ENCODE data around the gene PLPP6.

DNA sequence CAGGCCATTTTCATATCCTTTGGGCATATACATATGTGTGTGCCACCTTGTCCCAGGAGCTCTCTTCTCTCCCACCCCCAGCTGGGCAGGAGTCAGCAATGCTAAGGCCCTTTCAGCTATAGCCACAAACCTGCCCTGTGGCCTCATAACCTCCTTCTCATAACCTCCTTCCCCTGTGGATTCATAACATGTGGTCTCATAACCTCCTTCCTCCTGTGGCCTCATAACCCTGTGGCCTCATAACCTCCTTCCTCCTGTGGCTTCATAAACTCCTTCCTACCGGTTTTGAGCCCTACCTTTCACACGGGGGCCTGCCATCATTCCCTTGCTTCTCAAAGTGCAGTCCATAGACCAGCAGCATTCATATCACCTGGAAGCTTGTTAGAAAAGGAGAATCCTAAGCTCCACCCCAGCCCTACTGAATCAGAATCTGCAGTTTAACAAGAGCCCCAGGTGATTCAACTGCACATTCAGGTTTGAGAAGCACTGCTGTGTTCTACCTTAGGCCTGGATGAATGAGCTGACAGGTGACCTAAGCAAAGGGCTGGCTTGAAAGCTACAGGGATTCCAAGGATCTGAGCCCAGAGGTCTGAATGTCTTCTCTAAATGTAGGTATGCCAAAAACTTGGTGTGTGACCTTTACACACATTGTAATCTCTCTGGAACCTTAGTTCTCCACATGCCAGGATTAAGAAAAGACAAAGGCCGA, 41.9 kb upstream of the PLPP6 start:
- TF ChIP-seq, protein P1, sequence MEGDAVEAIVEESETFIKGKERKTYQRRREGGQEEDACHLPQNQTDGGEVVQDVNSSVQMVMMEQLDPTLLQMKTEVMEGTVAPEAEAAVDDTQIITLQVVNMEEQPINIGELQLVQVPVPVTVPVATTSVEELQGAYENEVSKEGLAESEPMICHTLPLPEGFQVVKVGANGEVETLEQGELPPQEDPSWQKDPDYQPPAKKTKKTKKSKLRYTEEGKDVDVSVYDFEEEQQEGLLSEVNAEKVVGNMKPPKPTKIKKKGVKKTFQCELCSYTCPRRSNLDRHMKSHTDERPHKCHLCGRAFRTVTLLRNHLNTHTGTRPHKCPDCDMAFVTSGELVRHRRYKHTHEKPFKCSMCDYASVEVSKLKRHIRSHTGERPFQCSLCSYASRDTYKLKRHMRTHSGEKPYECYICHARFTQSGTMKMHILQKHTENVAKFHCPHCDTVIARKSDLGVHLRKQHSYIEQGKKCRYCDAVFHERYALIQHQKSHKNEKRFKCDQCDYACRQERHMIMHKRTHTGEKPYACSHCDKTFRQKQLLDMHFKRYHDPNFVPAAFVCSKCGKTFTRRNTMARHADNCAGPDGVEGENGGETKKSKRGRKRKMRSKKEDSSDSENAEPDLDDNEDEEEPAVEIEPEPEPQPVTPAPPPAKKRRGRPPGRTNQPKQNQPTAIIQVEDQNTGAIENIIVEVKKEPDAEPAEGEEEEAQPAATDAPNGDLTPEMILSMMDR (IDR thresholded peaks at IDR 0.05), result no peak
- no peak for TF ChIP-seq POLR2A (IDR thresholded peaks at IDR 0.05)
